HG03280 (cell line): ENCODE data around the gene GGN.

Experiments
- ATAC-seq: cut with Tn5 transposase; IDR thresholded peaks from one replicate; pipeline ENCODE4 v1.9.1; 2021; ENCODE audit warnings: mild to moderate bottlenecking, moderate library complexity; ENCODE audit not compliant: unreplicated experiment

Gene GGN

GRCh38 chr19:38388349-38389100 lies 691 bp upstream of the GGN start, which contains the start of gene SPRED3:
Gene SPRED3, plus strand, starts transcription at chr19:38388697. Its CDS starts 1,606 bp downstream, at chr19:38390303.
- ATAC-seq, result peak; percentile 23

- ATAC-seq, result no peak
These were observed 774 bp downstream of the GGN start for GRCh38 chr19:38386971-38387549.

- ATAC-seq, result no peak
These were observed 1.4 kb downstream of the GGN start for GRCh38 chr19:38386300-38386970.

- no peak for ATAC-seq
These were observed 2.0 kb downstream of the GGN start for GRCh38 chr19:38385804-38386257.

GRCh38 chr19:38385057-38385803 lies 2.6 kb downstream of the GGN start:
- no peak for ATAC-seq

- ATAC-seq, result no peak
These were observed 3.4 kb downstream of the GGN start for GRCh38 chr19:38384209-38385027.

GRCh38 chr19:38383743-38384142 lies 4.1 kb downstream of the GGN start:
- no peak for ATAC-seq

- no peak for ATAC-seq
These were observed 4.7 kb downstream of the GGN start for GRCh38 chr19:38383184-38383583.

- ATAC-seq, result no peak
These were observed 6.7 kb downstream of the GGN start for GRCh38 chr19:38381138-38381537.

- no peak for ATAC-seq
These were observed 9.0 kb downstream of the GGN start for GRCh38 chr19:38378866-38379265.

GRCh38 chr19:38377052-38377451 lies 10.8 kb downstream of the GGN start:
- ATAC-seq, result no peak

GRCh38 chr19:38376576-38376975 lies 11.3 kb downstream of the GGN start:
- no peak for ATAC-seq

- no peak for ATAC-seq
These were observed 12.1 kb downstream of the GGN start for GRCh38 chr19:38375748-38376147.

- ATAC-seq, result no peak
These were observed 12.7 kb downstream of the GGN start for GRCh38 chr19:38375098-38375493.

GRCh38 chr19:38374332-38375097 lies 13.3 kb downstream of the GGN start, which contains the start of gene PSMD8:
Gene PSMD8, plus strand, starts transcription at chr19:38374571. Its CDS starts 31 bp downstream, at chr19:38374602.
- peak; percentile 96 for ATAC-seq

- ATAC-seq, result no peak
These were observed 13.9 kb downstream of the GGN start for GRCh38 chr19:38373907-38374331.

GRCh38 chr19:38371081-38371480 lies 16.8 kb downstream of the GGN start:
- ATAC-seq, result no peak

- no peak for ATAC-seq
These were observed 17.5 kb downstream of the GGN start for GRCh38 chr19:38370299-38370698.

- no peak for ATAC-seq
These were observed 18.2 kb downstream of the GGN start for GRCh38 chr19:38369584-38369983.
